ENCODE measurements around the gene BIRC7. TPM values are rescaled to one million over a fixed set of nuclear protein-coding genes. Genes with fewer than 3 reads are reported as not detected.

Gene BIRC7
- total RNA-seq, 2 donors from 2014 or later = not detected

DNA sequence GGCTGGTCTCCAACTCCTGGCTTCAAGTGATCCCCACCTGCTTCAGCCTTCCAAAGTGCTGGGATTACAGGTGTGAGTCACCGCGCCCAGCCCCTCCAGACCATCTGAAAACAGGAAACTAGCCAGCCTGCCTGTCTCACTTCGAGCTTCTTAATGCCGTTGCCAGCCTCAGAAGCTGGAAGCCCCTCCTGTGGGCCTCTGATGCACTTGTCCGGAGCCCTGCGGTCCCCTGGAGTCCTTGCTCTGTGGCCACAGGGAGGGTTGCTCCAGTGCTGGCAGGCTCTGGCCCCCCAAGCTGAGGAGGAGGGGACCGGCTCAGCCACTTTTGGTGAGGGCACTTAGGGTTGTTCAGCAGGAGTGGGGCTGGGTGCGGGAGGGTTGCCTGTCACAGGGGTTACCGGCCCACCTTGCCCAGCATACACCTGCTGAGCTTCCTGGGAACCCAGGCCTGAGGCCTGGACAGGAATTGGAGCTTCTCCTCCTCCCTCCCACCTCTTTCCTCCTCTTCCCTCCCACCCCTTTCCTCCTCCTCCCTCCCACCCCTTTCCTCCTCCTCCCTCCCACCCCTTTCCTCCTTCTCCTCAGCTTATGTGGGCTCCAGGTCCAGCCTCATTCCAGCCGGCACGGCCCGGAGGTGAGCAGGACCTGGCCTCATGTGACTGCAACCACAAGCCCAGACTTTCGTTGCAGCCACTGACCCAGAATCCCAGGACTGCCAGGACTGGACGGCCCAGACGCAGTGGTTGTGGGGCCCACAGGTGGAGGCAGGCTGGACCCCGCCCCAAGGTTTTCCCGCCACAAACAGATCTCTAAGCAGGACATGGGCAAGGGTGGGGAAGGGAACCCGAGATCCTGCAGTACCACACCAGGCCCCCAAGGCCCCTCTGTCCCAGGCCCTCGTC lies 9.4 kb upstream of the BIRC7 start:
- DNase-seq = no peak
- H3K4me3 ChIP-seq = no peak overlapping the region
- peaks cover 8% of the 10 kb centered on the region for H3K4me1 ChIP-seq
- H3K9me3 ChIP-seq = no peaks in the 10 kb centered on the region
- no peak overlapping the region for H3K27ac ChIP-seq
- peaks cover 0 to 9% of the 10 kb centered on the region in 2 donors for H3K27me3 ChIP-seq
- ATAC-seq = no peak
- intact Hi-C loops (cut with DNase I) = no loop called here
- no peaks in the 10 kb centered on the region for H3K36me3 ChIP-seq (replicated peaks in 1 of 2; ENCODE audit: insufficient read depth in 1 of 2, low read depth in 2 of 2)
- TF ChIP-seq POLR2A (IDR thresholded peaks at IDR 0.05) = no peak
- TF ChIP-seq, protein P1, sequence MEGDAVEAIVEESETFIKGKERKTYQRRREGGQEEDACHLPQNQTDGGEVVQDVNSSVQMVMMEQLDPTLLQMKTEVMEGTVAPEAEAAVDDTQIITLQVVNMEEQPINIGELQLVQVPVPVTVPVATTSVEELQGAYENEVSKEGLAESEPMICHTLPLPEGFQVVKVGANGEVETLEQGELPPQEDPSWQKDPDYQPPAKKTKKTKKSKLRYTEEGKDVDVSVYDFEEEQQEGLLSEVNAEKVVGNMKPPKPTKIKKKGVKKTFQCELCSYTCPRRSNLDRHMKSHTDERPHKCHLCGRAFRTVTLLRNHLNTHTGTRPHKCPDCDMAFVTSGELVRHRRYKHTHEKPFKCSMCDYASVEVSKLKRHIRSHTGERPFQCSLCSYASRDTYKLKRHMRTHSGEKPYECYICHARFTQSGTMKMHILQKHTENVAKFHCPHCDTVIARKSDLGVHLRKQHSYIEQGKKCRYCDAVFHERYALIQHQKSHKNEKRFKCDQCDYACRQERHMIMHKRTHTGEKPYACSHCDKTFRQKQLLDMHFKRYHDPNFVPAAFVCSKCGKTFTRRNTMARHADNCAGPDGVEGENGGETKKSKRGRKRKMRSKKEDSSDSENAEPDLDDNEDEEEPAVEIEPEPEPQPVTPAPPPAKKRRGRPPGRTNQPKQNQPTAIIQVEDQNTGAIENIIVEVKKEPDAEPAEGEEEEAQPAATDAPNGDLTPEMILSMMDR (IDR thresholded peaks at IDR 0.05) = no peak
- 80 to 84% methylated on average over 12 to 19 of the region's 19 CpGs for WGBS, 2 donors

DNA sequence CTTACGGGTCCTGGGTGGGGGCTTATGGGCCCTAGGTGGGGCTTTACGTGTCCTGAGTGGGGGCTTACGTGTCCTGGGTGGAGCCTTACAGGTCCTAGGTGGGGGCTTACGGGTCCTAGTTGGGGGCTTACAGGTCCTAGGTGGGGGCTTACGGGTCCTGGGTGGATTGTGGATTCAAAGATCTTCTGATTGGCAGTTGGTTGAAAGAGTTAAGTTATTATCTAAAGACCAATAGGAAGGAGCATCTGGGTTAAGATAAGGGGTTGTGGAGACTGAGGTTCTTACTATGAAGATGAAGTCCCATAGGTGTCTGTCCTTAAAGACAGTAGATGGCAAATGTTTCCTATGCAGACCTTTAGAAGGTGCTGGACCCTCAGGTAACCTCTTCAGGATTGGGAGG lies 8.4 kb upstream of the BIRC7 start:
- ATAC-seq (no peak), DNase-seq (no peak)
- Histone ChIP-seq H3K27ac (no peak overlapping the region), H3K4me3 (no peak overlapping the region), H3K4me1 (peaks cover 8% of the 10 kb centered on the region), H3K9me3 (no peaks in the 10 kb centered on the region), H3K27me3 (peaks cover 0 to 9% of the 10 kb centered on the region in 2 donors), H3K36me3 (replicated peaks in 1 of 2; ENCODE audit: insufficient read depth in 1 of 2, low read depth in 2 of 2) (no peaks in the 10 kb centered on the region)
- no peak for TF ChIP-seq POLR2A (IDR thresholded peaks at IDR 0.05)
- intact Hi-C loops (cut with DNase I) = no loop called here
- 69 to 75% methylated on average over 5 of the region's 5 CpGs for WGBS, 2 donors

DNA sequence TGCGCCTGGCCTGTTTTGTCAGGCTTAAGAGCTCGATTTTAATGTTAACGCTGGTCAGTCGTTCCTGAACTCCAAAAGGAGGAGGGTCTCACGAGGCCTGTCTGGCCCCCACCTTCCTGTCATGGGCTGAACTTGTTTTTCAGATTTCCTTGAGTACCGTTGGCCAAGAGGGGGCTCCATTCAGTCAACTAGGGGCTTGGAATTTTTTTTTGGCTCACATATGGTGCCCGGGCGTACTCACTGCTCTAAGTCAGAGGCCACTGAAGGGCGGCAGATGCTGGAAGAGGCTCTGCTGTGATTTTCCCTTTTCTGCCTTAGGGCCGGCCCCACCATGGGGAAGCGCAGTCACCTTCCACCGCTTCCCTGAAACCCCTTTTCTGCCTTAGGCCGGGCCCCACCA lies 6.9 kb upstream of the BIRC7 start:
- Histone ChIP-seq H3K27me3 (peaks cover 0 to 9% of the 10 kb centered on the region in 2 donors), H3K4me1 (peaks cover 8% of the 10 kb centered on the region), H3K4me3 (no peak overlapping the region), H3K9me3 (no peaks in the 10 kb centered on the region), H3K27ac (no peak overlapping the region), H3K36me3 (replicated peaks in 1 of 2; ENCODE audit: insufficient read depth in 1 of 2, low read depth in 2 of 2) (no peaks in the 10 kb centered on the region)
- DNase-seq (no peak), ATAC-seq (no peak)
- TF ChIP-seq, protein P1 (IDR thresholded peaks at IDR 0.05) = no peak
- no peak for TF ChIP-seq POLR2A (IDR thresholded peaks at IDR 0.05)
- 46 to 52% methylated on average over 13 of the region's 13 CpGs for WGBS, 2 donors
- intact Hi-C loops (cut with DNase I) = no loop called here

DNA sequence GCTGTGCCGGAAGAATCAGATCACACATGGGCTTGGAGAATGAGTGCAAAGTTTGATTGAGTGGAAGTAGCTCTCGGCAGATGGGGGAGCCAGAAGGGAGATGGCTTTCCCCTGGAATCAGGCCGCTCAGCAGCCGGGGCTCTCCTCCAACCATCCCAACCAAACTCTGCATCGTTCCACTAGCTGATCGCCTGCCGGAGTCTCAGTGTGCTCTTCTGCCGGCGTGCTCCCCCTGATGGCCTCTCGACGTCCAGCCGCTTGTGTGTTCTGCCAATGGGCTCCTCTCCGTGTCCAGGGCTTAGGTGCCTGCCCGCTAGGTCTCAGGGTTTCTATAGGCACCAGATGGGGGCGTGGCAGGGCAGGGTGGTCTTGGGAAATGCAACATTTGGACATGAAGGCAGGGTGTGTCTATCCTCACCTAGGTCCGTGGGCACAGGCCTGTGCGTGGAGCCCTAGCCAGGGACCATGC lies 4.9 kb upstream of the BIRC7 start:
- no peak overlapping the region for H3K4me3 ChIP-seq
- H3K27me3 ChIP-seq = peaks cover 0 to 9% of the 10 kb centered on the region in 2 donors
- no peak overlapping the region for H3K27ac ChIP-seq
- TF ChIP-seq POLR2A (IDR thresholded peaks at IDR 0.05) = no peak
- TF ChIP-seq, protein P1 (IDR thresholded peaks at IDR 0.05) = peak; percentile 15 to 57 (median 46)
- intact Hi-C loops (cut with DNase I) = no loop called here
- DNase-seq = peak; percentile 50 to 65 (median 64)
- H3K4me1 ChIP-seq = peaks cover 8% of the 10 kb centered on the region
- peak; percentile 72 for ATAC-seq
- 8 to 26% methylated on average over 4 to 17 of the region's 17 CpGs for WGBS, 2 donors
- H3K36me3 ChIP-seq (replicated peaks in 1 of 2; ENCODE audit: insufficient read depth in 1 of 2, low read depth in 2 of 2) = no peaks in the 10 kb centered on the region
- no peaks in the 10 kb centered on the region for H3K9me3 ChIP-seq

DNA sequence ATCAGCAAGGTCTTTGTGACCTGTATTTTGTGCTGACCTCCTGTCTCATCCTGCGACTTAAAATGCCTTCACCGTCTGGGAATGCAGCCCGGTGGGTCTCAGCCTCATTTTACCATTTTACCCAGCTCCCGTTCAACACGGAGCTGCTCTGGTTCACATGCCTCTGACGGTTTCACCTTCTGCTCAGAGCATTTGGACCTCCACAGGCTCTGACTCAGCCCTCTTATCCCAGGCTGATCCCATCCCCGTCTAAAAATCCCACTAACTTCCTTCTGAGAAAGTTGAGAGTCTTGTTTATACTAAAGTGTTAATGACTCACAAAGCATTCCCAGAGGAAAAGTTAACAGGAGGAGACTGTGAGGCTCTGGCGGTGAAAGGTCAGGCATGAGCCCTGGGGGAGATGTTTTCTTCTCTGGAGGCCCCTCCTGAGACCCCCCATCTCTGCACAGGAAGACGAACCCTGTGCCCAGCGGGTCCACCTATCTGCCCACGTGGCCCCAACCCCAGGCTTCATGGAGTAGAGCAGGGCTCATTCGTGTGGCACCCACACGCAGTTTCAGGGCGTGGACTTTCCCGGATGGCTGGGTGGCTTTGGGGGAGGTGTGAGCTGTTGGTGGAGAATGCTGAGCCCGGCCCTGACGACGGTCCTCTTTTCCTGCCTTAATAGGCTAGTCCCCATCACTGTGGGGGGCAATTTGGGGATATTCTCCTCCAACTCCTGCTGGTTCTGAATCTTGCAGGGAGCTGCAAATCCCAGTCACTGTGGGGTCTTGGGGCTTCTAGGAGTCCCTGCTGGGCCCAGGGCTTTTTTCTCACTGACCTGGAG lies 3.3 kb upstream of the BIRC7 start:
- no peak overlapping the region for H3K27ac ChIP-seq
- ATAC-seq (no peak), DNase-seq (no peak)
- H3K36me3 ChIP-seq (replicated peaks in 1 of 2; ENCODE audit: insufficient read depth in 1 of 2, low read depth in 2 of 2) = no peaks in the 10 kb centered on the region
- intact Hi-C loops (cut with DNase I) = no loop called here
- 43 to 45% methylated on average over 10 to 18 of the region's 18 CpGs for WGBS, 2 donors
- no peaks in the 10 kb centered on the region for H3K9me3 ChIP-seq
- no peak for TF ChIP-seq POLR2A (IDR thresholded peaks at IDR 0.05)
- TF ChIP-seq, protein P1 (IDR thresholded peaks at IDR 0.05) = no peak
- H3K4me1 ChIP-seq = peaks cover 8% of the 10 kb centered on the region
- H3K4me3 ChIP-seq = no peak overlapping the region
- peaks cover 0 to 9% of the 10 kb centered on the region in 2 donors for H3K27me3 ChIP-seq
